Activated CD8-positive, alpha-beta memory T cell treated with anti-CD3 and anti-CD28 coated beads for 36 hours (primary cell): ENCODE measurements around the gene YWHAH. TPM values are rescaled to one million over a fixed set of nuclear protein-coding genes. Genes with fewer than 3 reads are reported as not detected.

Experiments used
- CTCF ChIA-PET: fragments of 350-600 bp; sonication (Branson Sonifier 250); formaldehyde crosslinking; loops from one replicate; lab custom pipeline; 2021; ENCODE audit warnings: antibody characterized with exemption; lab: Charles Lee
- POLR2A ChIA-PET: fragments of 350-600 bp; sonication (Branson Sonifier 250); formaldehyde crosslinking; loops from one replicate; lab custom pipeline; 2021; ENCODE audit warnings: antibody characterized with exemption; lab: Charles Lee
- total RNA-seq, 2 experiments: library from RNA; stranded (reverse); gene quantifications; one replicate each; pipeline ENCODE4 v1.2.3, GENCODE V29; 2021

YWHAH gene
- total RNA-seq, 2 experiments from 2014 or later, result 199 to 223 TPM

DNA sequence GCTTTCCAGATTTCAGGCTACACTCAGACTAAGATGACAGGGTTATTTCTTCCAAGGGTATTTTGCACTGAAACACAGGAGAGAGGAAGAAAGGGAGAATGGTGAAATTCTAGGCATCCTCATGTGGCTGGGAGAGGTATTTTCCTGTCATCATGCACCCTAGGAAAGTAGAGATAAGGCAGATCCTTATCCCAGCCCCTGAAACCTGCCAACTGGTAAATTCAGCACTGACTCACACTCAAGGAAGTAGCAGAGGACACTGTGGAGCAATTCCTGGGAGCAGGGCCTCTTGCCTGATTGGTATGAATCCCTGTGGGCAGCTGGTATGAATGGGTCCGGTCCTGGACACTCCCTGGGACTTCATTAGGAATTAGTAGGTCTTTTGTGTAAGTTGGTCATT lies 61.1 kb downstream of the YWHAH start:
- ChIA-PET CTCF (no interaction called here), POLR2A (no interaction called here)

Other genes with a start within 250 kb of the YWHAH start
- gene PRR14L, start 194.4 kb upstream of the YWHAH start, total RNA-seq, result 10 to 100 TPM; 45.2 to 45.6 TPM
- 10 to 100 TPM; 35.1 to 38.2 TPM for gene DEPDC5, start 190.5 kb upstream of the YWHAH start, total RNA-seq
- not detected for gene SLC5A1, start 98.7 kb downstream of the YWHAH start, total RNA-seq
- not detected for gene C22orf42, start 214.8 kb downstream of the YWHAH start, total RNA-seq